Neural cell (in vitro differentiated cells): ENCODE measurements around the gene TEF. TPM values are rescaled to one million over a fixed set of nuclear protein-coding genes. Genes with fewer than 3 reads are reported as not detected.

Experiments
- H2AFZ ChIP-seq: fragments of 200-600, 300-800 bp; sonication (generic), shearing (Covaris generic); 2 replicates; pipeline ENCODE4 v1.6.0; 2014; ENCODE audit warnings: low read depth, mild to moderate bottlenecking, antibody characterized with exemption, low read length, moderate library complexity
- H3F3A ChIP-seq: fragments of 200-600 bp; shearing (Covaris generic); 2 replicates; pipeline ENCODE4 v1.6.1; 2016; ENCODE audit warnings: mild to moderate bottlenecking, moderate library complexity, mixed read lengths, antibody characterized with exemption, low read length; ENCODE audit not compliant: insufficient read depth, poor library complexity, severe bottlenecking
- H3K27ac ChIP-seq: fragments of 200-600, 300-800 bp; sonication (generic), shearing (Covaris generic); 2 replicates; pipeline ENCODE4 v1.5.1; 2014; ENCODE audit warnings: mild to moderate bottlenecking, low read length, moderate library complexity
- H3K27me3 ChIP-seq: fragments of 300-800, 200-600 bp; sonication (generic), shearing (Covaris generic); 2 replicates; pipeline ENCODE4 v1.6.0; 2014; ENCODE audit warnings: mild to moderate bottlenecking, low read depth, low read length, moderate library complexity; ENCODE audit not compliant: insufficient read depth
- H3K36me3 ChIP-seq: fragments of 300-800, 200-600 bp; sonication (generic), shearing (Covaris generic); 2 replicates; pipeline ENCODE4 v1.5.1; 2014; ENCODE audit warnings: mild to moderate bottlenecking, antibody characterized with exemption, low read length, moderate library complexity; ENCODE audit not compliant: insufficient read depth
- H3K4me2 ChIP-seq: fragments of 300-800, 200-600 bp; sonication (generic), shearing (Covaris generic); 2 replicates; pipeline ENCODE4 v1.6.0; 2014; ENCODE audit warnings: mild to moderate bottlenecking, low read length
- H3K4me3 ChIP-seq: fragments of 300-800, 200-600 bp; sonication (generic), shearing (Covaris generic); 2 replicates; pipeline ENCODE4 v1.5.1; 2014; ENCODE audit warnings: mild to moderate bottlenecking, low read length, moderate library complexity
- H3K79me2 ChIP-seq: fragments of 200-600 bp; shearing (Covaris generic); replicated peaks from 2 replicates; pipeline ENCODE4 v1.6.0; 2014; ENCODE audit warnings: mild to moderate bottlenecking, low read length, moderate library complexity; ENCODE audit not compliant: insufficient read depth
- H3K9ac ChIP-seq: fragments of 300-800, 200-600 bp; sonication (generic), shearing (Covaris generic); 2 replicates; pipeline ENCODE4 v1.6.1; 2016; ENCODE audit warnings: mild to moderate bottlenecking, low read length, mixed read lengths
- H3K9me2 ChIP-seq: fragments of 200-600 bp; shearing (Covaris generic); 2 replicates; pipeline ENCODE4 v1.6.1; 2016; ENCODE audit warnings: mild to moderate bottlenecking, low read length, mixed read lengths; ENCODE audit not compliant: insufficient read depth
- H3K9me3 ChIP-seq: fragments of 200-600, 300-800 bp; sonication (generic), shearing (Covaris generic); 2 replicates; pipeline ENCODE4 v1.6.1; 2016; ENCODE audit warnings: mild to moderate bottlenecking, mixed run types, low read length, moderate library complexity, mixed read lengths
- H4K20me1 ChIP-seq: fragments of 200-600 bp; shearing (Covaris generic); 2 replicates; pipeline ENCODE4 v1.6.1; 2016; ENCODE audit warnings: mild to moderate bottlenecking, mixed run types; ENCODE audit not compliant: insufficient read depth
- CTCF ChIP-seq: fragments of 450-650 bp; IDR thresholded peaks from 2 replicates; pipeline ENCODE4 v1.5.1; 2014; ENCODE audit warnings: antibody characterized with exemption, mild to moderate bottlenecking, moderate library complexity; ENCODE audit not compliant: poor library complexity, severe bottlenecking
- EP300 ChIP-seq: fragments of 450-650 bp; conservative IDR thresholded peaks from 2 replicates; pipeline ENCODE4 v1.6.1; 2014; ENCODE audit warnings: antibody characterized with exemption, mild to moderate bottlenecking, moderate library complexity; ENCODE audit not compliant: poor library complexity, severe bottlenecking
- EZH2 ChIP-seq: fragments of 200-600, 300-800 bp; shearing (Covaris generic), sonication (generic); IDR thresholded peaks from 2 replicates; pipeline ENCODE4 v1.6.1; 2014; ENCODE audit warnings: antibody characterized with exemption, low read length, borderline replicate concordance, mild to moderate bottlenecking; ENCODE audit not compliant: insufficient read depth, poor library complexity, severe bottlenecking
- MXI1 ChIP-seq: fragments of 450-650 bp; conservative IDR thresholded peaks from 2 replicates; pipeline ENCODE4 v1.6.1; 2014; ENCODE audit warnings: antibody characterized with exemption, mild to moderate bottlenecking; ENCODE audit not compliant: poor library complexity, severe bottlenecking
- POLR2AphosphoS5 ChIP-seq: IDR thresholded peaks from 2 replicates; pipeline ENCODE4 v1.6.1; 2012
- RAD21 ChIP-seq: fragments of 450-650 bp; conservative IDR thresholded peaks from 2 replicates; pipeline ENCODE4 v1.6.1; 2014; ENCODE audit warnings: antibody characterized with exemption, mild to moderate bottlenecking, moderate library complexity
- REST ChIP-seq: IDR thresholded peaks from 2 replicates; pipeline ENCODE4 v1.6.1; 2012; ENCODE audit warnings: borderline replicate concordance
- SMC3 ChIP-seq: fragments of 450-650 bp; conservative IDR thresholded peaks from 2 replicates; pipeline ENCODE4 v1.6.1; 2014; ENCODE audit warnings: antibody characterized with exemption, mild to moderate bottlenecking, moderate library complexity; ENCODE audit not compliant: poor library complexity
- TAF1 ChIP-seq: IDR thresholded peaks from 2 replicates; pipeline ENCODE4 v1.6.1; 2012; ENCODE audit warnings: low read depth
- polyA plus RNA-seq: library from polyadenylated mRNA; depleted of rRNA; stranded (reverse); fragments of >200 nt; gene quantifications from 2 replicates; pipeline ENCODE4 v1.2.3, GENCODE V29; 2014

TEF gene
- polyA plus RNA-seq, 1 donor from 2014 or later: 4.9 TPM

- Histone ChIP-seq H3K4me2 (no peak overlapping the region), H3K4me3 (no peak overlapping the region), H2AFZ (no peak overlapping the region)
These were observed 14.6 kb upstream of the TEF start for GRCh38 chr22:41367039-41367679.

More at GRCh38 chr22:41367039-41367679, 14.6 kb upstream of the TEF start:
- no peak for TF ChIP-seq POLR2AphosphoS5
- TF ChIP-seq MXI1: no peak
- no peak for TF ChIP-seq RAD21
- no peak for TF ChIP-seq EZH2
- TF ChIP-seq REST: no peak
- no peak for TF ChIP-seq SMC3
- no peak for TF ChIP-seq CTCF
- no peak for TF ChIP-seq TAF1
- TF ChIP-seq EP300: no peak
- Histone ChIP-seq H3K27me3 (no peaks in the 10 kb centered on the region), H3K36me3 (no peaks in the 10 kb centered on the region), H3K9me3 (no peaks in the 10 kb centered on the region), H3K27ac (no peak overlapping the region), H3K79me2 (no peaks in the 10 kb centered on the region), H3F3A (no peaks in the 10 kb centered on the region), H3K9ac (no peak overlapping the region), H4K20me1 (no peaks in the 10 kb centered on the region), H3K9me2 (no peaks in the 10 kb centered on the region)
